CD4-positive, alpha-beta T cell treated with Interferon alpha-2 for 1 hour (primary cell): ENCODE data around the gene FOXJ1.

Source experiments
- DNase-seq, 2 donors: peaks; one replicate each; pipeline ENCODE4 v3.0.0-alpha.2; 2020 to 2022

Gene FOXJ1

GRCh38 chr17:76123191-76123499 is 17.9 kb downstream of the FOXJ1 start:
- DNase-seq, result no peak

GRCh38 chr17:76122431-76123190 is 18.4 kb downstream of the FOXJ1 start:
- no peak for DNase-seq

- no peak for DNase-seq
Measured at GRCh38 chr17:76121932-76122430, 19.1 kb downstream of the FOXJ1 start.

- no peak for DNase-seq
Measured at GRCh38 chr17:76120658-76121008, 20.4 kb downstream of the FOXJ1 start.

GRCh38 chr17:76119409-76120371 is 21.4 kb downstream of the FOXJ1 start:
- DNase-seq, result no peak

GRCh38 chr17:76115138-76115754 is 25.8 kb downstream of the FOXJ1 start:
- no peak for DNase-seq

GRCh38 chr17:76111956-76112355 is 29.1 kb downstream of the FOXJ1 start:
- DNase-seq, result no peak

- peak in 1 of 2 donors; percentile 50 for DNase-seq
Measured at GRCh38 chr17:76107509-76107908, 33.5 kb downstream of the FOXJ1 start.

GRCh38 chr17:76106703-76107102 is 34.3 kb downstream of the FOXJ1 start:
- no peak for DNase-seq

- no peak for DNase-seq
Measured at GRCh38 chr17:76104896-76105231, 36.2 kb downstream of the FOXJ1 start.

GRCh38 chr17:76104140-76104895 is 36.7 kb downstream of the FOXJ1 start:
- no peak for DNase-seq

- peak; percentile 91 to 94 for DNase-seq
Measured at GRCh38 chr17:76103274-76104139, 37.5 kb downstream of the FOXJ1 start, which contains the start of gene EXOC7. Gene EXOC7 (minus strand): TSS chr17:76103787. CDS start chr17:76103692, 95 bp downstream.

- no peak for DNase-seq
Measured at GRCh38 chr17:76102944-76103273, 38.1 kb downstream of the FOXJ1 start.

- DNase-seq, result no peak
Measured at GRCh38 chr17:76097716-76098295, 43.2 kb downstream of the FOXJ1 start.

GRCh38 chr17:76095943-76096342 is 45.1 kb downstream of the FOXJ1 start:
- no peak for DNase-seq

- no peak for DNase-seq
Measured at GRCh38 chr17:76094046-76094445, 47.0 kb downstream of the FOXJ1 start.

- DNase-seq, result no peak
Measured at GRCh38 chr17:76092526-76093413, 48.3 kb downstream of the FOXJ1 start.

GRCh38 chr17:76091526-76092286 is 49.3 kb downstream of the FOXJ1 start:
- DNase-seq, result no peak

- no peak for DNase-seq
Measured at GRCh38 chr17:76090517-76091129, 50.4 kb downstream of the FOXJ1 start.
